Measurements from ENCODE around the gene NCF1.
"Not testable (repeated sequence)": the region's sequence is repeated elsewhere in the genome, so short reads cannot be mapped to it uniquely, and the experiment has no call there.

The NCF1 gene

GRCh38 chr7:74788369-74789150 lies 14.7 kb downstream of the NCF1 start:
- DNase-seq, result peak; percentile 95 to 97

DNA sequence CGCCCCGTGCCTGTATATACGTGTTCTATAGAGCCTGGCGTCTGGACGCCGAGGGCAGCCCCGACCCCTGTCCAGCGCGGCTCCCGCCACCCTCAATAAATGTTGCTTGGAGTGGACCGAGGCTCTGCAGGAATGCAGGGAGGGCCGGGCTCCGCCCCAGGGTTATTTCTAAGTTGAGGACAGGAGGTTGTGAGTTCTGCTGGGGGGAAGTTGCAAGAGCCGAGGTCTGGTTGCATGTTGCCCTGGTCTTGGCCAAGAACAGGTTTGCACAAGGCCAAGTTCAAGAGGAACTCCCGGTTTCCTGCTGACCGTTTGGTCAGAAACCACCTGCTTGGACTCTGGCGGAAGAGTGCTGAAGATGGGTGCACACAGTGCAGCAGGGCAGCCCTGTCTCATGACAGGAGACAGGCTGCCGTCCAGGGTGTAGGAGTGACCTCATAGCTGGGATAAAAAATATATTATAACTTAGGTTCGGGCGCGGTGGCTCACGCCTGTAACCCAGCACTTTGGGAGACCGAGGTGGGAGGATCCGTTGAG lies 15.5 kb downstream of the NCF1 start:
- DNase-seq, result not testable (repeated sequence)

DNA sequence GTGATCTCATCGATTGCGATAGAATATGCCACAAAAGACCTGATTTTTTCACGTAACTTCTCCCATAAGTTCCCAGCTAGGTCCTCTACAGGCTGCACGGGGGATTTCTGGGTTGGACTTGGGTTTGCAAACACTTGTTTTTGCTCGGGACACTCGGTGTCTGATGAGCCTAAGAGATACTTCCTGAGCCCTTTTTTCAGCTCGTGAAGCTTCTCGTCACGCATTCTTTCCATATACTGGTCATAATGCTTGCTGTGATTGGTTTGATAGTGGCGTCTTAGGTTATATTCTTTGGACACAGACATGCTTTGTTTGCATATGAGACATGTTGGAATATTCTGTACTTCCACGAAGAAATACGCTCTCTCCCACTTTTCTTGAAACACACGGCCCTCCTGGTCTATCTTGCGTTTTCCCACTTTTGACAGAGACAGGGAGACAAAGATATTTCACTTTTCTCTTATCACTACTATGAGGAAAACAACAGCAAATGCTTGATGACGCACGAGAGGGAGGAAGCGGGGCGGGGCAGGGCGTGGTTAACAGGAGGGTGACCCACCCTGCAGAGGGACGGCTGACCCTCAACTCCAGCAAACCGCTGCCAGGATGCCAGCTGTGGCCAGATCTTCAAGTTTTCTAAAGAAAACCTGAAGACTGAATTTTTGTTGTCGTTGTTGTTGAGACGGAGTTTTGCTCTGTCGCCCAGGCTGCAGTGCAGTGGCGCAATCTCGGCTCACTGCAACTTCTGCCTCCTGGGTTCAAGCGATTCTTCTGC lies 24.2 kb downstream of the NCF1 start:
- DNase-seq, result not testable (repeated sequence)

DNA sequence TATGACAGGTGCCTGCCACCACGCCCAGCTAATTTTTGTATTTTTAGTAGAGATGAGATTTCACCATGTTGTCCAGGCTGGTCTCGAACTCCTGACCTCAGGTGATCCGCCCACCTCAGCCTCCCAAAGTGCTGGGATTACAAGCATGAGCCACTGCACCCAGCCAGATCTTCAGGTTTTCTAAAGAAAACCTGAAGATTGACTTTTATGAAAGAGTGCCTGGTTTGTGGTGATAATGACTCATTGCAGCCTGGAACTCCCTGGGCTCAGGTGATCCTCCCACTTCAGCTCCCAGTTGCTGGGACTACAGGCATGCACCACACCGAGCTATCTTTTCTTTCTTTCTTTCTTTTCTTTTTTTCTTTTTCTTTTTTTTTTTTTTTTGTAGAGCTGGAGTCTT lies 24.8 kb downstream of the NCF1 start:
- not testable (repeated sequence) for DNase-seq

DNA sequence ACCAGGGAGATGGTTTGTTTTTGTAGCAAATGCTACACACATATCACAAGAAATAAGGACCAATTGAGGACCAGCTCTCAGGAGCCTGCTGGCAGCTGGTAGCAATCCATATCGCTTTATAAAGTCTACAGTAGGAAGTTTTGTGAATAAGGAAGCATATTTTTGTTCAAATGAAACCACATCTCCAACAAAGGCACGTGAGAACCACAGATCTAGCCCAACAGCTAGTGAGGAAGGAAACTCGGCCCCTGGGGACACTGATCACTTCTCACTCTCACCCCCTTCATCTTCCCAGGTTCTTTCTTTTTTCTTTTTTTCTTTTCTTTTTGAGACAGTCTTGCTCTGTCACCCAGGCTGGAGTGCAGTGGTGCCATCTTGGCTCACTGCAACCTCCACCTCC lies 42.1 kb downstream of the NCF1 start:
- DNase-seq, result peak in 1 of 2 donors; percentile 4

DNA sequence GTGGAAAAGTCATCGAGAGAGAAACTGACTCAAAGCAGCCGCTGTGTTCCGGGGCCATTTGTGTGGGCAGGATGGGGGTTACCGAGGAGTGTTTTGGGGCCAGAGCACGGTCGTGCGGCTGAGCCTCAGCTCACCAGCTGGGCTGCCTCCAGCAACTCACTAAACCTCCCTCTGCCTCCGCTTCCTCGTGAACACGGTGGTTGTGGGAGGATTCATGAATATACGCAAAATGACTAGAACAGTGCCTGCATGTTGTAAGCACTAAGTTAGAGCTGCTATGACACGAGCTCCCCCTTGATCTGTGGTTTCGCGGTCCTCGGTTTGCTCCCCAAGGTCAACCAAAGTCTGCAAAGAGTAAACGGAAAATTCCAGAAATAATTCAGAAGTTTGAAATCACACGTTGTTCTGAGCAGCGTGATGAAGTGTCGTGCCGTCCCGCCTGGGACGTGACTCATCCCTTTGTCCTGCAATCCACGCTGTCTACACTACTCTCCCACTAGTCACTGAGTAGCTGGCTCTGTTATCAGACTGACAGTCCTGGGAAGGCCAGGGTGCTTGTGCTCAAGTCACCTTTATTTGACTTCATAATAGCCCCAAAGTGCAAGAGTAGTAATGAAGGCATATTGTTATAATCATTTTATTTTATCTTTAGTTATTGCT lies 46.5 kb downstream of the NCF1 start:
- not testable (repeated sequence) for DNase-seq

GRCh38 chr7:74821259-74821658 lies 47.4 kb downstream of the NCF1 start:
- not testable (repeated sequence) for DNase-seq

DNA sequence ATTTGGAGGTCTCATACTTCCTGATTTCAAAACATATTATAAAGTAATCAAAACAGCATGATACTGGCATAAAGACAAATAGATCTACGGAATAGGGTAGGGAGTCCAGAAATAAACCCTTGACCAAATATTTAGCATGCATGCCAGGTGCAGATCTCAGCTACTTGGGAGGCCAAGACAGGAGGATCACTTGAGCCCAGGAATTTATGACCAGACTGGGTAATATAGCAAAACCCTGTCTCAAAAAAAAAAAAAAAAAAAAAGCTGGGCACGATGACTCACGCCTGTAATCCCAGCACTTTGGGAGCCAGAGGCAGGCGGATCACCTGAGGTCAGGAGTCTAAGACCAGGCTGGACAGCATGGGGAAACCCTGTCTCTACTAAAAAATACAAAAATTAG lies 56.1 kb downstream of the NCF1 start:
- DNase-seq, result not testable (repeated sequence)

GRCh38 chr7:74830411-74830810 lies 56.6 kb downstream of the NCF1 start:
- not testable (repeated sequence) for DNase-seq

Measured in CD4-positive, alpha-beta T cell treated with Interleukin-1 beta for 1 hour (primary cell).